ENCODE data around the gene CTDSPL.
"Not testable (repeated sequence)": the region's sequence is repeated elsewhere in the genome, so short reads cannot be mapped to it uniquely, and the experiment has no call there.

The CTDSPL gene

DNA sequence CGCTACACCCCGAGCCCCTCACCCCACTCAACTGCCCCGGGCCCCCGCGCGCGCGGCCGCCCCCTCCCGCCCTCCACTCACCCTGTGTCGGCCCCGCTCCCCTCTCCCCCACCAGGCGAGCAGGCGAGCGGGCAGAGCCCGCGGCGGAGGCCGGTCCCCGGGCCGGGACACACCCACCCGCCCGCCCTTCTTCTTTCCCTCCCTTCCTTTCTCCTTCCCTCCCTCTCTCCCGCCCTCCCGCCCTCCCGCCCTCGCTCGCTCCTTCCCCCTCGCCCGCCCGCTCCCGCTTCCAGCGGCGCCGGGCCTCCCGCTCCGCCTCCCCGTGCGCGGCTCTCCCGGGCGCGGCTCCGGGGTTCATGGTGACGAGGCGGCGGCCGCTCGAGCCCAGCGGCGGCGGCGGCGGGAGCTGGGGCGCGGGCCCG lies at the start of gene CTDSPL:
Gene CTDSPL (plus strand): TSS at position 261 of the 422 bp plus-strand sequence. CDS start 320 bp downstream, outside the sequence.
- no peak for DNase-seq (ENCODE audit: low read depth)

- DNase-seq (ENCODE audit: low read depth) = no peak
These were observed 49.2 kb upstream of the CTDSPL start for GRCh38 chr3:37812499-37812896.

DNA sequence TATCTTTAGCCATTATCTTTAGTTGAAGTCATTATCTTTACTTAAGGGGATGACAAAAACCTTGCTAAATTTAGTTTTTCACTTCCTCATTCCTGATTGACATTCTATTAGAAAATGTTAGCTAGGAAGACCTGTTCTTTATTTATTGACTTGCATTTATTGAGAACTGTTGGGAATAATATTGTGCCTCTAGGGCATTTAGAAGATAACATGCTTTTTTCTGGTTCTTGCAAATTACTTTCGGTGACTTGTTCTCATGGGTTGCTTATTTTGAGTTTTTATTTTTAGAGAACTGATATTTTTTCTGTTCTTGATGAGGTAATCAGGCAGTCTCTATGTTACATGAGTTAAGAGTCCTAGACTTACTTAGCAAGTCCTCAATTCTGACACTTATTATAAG lies 48.3 kb upstream of the CTDSPL start:
- no peak for DNase-seq (ENCODE audit: low read depth)

- DNase-seq (ENCODE audit: low read depth) = no peak
These were observed 47.1 kb upstream of the CTDSPL start for GRCh38 chr3:37814547-37814946.

GRCh38 chr3:37815156-37815555 lies 46.5 kb upstream of the CTDSPL start:
- DNase-seq (ENCODE audit: low read depth) = not testable (repeated sequence)

GRCh38 chr3:37816271-37816670 lies 45.4 kb upstream of the CTDSPL start:
- no peak for DNase-seq (ENCODE audit: low read depth)

DNA sequence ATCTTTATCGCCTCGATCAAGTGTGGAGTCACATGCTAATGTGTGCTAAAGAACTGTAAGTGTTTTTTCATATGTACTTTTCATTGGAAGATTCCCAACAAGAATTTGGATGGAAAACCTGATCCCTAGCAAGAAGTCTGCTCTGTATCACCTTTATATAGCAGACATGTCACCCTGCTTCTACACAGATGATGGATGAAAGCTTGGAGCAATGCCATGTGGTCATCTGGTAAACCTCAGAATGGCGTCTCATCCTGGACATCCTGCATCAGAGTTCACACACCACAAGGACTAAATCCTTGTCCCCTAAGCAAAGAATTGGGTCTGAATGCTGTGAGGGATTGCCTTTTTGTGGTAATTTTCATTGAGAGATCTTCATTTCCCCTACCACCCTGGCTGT lies 42.1 kb upstream of the CTDSPL start:
- no peak for DNase-seq (ENCODE audit: low read depth)

DNA sequence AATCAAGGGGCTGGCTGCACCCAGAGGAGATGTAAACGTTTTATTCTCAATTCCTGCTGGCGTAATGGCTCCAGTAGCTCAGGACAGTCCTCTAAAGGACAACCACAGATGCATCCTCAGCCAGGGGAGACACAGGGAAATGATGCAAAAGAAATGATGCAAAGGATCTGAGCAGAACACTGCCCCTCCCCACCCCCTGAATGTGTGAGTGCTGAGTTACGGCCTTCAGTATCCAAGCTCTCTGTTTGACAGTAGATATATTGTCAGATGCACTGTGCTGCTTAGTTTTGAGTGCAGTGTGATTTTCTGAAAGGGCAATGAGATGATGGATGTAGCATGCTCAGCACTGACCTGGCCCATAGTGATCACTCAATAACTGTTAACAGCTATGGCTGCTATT lies 41.4 kb upstream of the CTDSPL start:
- no peak for DNase-seq (ENCODE audit: low read depth)

GRCh38 chr3:37823189-37823588 lies 38.5 kb upstream of the CTDSPL start:
- DNase-seq (ENCODE audit: low read depth) = no peak

DNA sequence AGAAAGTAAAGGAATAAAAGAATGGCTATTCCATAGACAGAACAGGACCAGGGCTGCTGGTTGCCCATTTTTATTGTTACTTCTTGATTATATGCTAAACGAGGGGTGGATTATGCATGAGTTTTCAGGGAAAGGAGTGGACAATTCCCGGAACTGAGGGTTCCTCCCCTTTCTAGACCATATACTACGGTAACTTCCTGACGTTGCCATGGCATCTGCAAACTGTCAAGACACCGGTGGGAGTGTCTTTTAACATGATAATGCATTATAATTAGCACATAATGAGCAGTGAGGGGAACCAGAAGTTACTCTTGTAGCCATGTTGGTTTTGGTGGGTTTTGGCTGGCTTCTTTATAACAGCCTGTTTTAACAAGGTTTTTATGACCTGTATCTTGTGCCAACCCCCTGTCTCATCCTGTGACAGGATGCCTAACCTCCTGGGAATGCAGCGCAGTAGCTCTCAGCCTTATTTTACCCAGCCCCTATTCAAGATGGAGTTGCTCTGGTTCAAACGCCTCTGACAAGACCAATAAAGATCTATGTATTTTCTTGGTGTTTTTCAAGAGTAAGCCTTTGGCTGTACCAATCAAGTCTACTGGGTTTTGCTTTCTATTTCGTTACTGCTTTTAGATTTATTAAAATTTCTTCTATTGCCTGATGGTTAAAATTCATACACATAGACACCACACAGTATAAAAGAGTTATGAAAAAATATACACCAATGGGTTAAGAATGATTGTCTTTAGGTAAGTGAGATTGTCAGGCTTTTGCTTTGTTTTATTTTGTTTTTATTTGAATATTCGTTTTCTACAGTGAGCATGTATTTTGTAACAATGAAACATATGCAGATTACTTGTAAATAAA lies 37.4 kb upstream of the CTDSPL start:
- no peak for DNase-seq (ENCODE audit: low read depth)

GRCh38 chr3:37824954-37825328 lies 36.7 kb upstream of the CTDSPL start:
- DNase-seq (ENCODE audit: low read depth) = no peak

- DNase-seq (ENCODE audit: low read depth) = no peak
These were observed 35.8 kb upstream of the CTDSPL start for GRCh38 chr3:37825744-37826400.

- no peak for DNase-seq (ENCODE audit: low read depth)
These were observed 35.2 kb upstream of the CTDSPL start for GRCh38 chr3:37826502-37826901.

- DNase-seq (ENCODE audit: low read depth) = no peak
These were observed 34.7 kb upstream of the CTDSPL start for GRCh38 chr3:37826933-37827332.

DNA sequence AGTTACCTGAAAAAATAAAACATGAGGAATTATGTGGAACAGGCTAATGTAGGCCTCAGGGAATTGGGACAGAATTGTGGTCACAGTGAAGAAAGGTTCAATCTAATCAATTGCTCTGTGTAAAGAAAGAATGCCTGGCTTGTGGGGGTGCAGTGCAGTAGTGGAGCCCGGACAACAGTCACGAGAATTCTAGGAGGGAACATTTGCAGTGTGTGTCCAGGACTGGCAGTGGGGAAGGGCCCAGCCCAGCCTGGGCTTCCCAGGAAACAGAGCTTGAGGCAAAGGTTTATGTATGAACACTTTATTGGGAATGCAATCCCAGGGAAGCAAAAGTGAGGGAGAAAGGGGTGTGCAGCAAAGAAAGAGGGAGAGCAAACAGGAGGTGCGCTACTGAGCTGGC lies 29.2 kb upstream of the CTDSPL start:
- no peak for DNase-seq (ENCODE audit: low read depth)

GRCh38 chr3:37833302-37834186 lies 28.1 kb upstream of the CTDSPL start:
- no peak for DNase-seq (ENCODE audit: low read depth)

DNA sequence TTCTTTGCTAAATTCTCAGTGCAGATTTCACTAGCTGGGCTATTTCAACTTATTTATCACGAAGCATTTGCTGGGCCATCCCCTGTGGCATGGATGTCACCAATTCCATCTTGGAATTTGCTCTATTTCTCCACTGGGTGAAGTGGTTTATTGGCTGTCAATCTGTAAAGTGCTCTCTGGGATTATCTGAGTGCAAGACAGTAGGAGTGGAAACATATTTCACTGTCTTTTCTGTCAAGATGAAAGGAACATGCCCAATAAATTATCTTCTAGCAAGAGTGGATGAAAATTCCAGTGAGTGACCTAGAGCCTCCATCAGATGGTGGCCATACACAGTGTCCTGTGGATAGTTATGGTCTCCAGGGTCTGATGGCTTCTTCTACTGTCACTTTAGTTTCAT lies 25.1 kb upstream of the CTDSPL start:
- DNase-seq (ENCODE audit: low read depth) = no peak

GRCh38 chr3:37847689-37848088 lies 14.0 kb upstream of the CTDSPL start:
- no peak for DNase-seq (ENCODE audit: low read depth)

GRCh38 chr3:37849146-37849923 lies 12.3 kb upstream of the CTDSPL start:
- DNase-seq (ENCODE audit: low read depth) = no peak

GRCh38 chr3:37852097-37852496 lies 9.6 kb upstream of the CTDSPL start:
- no peak for DNase-seq (ENCODE audit: low read depth)

DNA sequence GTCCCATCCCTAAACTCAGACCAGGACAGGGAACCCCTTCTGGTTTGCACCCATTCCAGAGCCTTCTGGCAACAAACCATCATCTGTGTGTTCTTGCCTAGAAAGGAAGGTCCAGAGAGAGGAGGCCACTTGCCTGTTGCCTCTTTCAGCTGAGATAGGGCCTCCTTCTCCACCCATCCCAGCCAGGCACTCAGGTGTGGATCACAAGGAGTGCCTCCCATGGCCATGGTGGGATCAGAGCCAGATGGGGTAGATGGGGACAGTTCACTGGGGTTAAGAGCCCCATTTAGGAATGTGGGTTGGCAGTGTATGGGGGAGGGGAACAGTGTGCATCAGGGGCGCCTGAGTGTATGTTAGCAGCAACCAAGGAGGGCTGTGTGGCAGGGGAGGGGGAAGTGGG lies 8.9 kb upstream of the CTDSPL start:
- DNase-seq (ENCODE audit: low read depth) = no peak

Measured in CMK (cell line).